ENCODE measurements around the gene TEAD3.

DNA sequence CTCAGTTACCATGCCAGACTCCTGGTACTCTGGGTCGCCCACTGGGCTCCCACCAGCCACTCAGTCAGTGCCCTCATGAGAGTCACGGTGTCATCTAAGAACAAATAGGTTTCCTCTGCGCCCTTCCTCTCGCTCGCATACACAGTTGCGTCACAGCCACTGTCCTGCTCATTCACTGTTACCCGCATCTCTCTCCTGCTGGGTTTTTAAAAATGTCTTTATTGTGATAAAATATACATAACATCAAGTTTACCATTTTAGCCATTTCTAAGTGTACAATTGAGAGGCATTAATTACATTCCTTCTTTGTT, 4.0 kb downstream of the TEAD3 start:
- TF ChIP-seq USF2 (CRISPR knock-in tag; IDR thresholded peaks at IDR 0.05): no peak
- TF ChIP-seq, protein P1, sequence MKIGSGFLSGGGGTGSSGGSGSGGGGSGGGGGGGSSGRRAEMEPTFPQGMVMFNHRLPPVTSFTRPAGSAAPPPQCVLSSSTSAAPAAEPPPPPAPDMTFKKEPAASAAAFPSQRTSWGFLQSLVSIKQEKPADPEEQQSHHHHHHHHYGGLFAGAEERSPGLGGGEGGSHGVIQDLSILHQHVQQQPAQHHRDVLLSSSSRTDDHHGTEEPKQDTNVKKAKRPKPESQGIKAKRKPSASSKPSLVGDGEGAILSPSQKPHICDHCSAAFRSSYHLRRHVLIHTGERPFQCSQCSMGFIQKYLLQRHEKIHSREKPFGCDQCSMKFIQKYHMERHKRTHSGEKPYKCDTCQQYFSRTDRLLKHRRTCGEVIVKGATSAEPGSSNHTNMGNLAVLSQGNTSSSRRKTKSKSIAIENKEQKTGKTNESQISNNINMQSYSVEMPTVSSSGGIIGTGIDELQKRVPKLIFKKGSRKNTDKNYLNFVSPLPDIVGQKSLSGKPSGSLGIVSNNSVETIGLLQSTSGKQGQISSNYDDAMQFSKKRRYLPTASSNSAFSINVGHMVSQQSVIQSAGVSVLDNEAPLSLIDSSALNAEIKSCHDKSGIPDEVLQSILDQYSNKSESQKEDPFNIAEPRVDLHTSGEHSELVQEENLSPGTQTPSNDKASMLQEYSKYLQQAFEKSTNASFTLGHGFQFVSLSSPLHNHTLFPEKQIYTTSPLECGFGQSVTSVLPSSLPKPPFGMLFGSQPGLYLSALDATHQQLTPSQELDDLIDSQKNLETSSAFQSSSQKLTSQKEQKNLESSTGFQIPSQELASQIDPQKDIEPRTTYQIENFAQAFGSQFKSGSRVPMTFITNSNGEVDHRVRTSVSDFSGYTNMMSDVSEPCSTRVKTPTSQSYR (CRISPR knock-in tag; IDR thresholded peaks at IDR 0.05): no peak
- TF ChIP-seq ZNF138 (CRISPR knock-in tag; conservative IDR thresholded peaks at IDR 0.05): no peak
- TF ChIP-seq ZNF263 (CRISPR knock-in tag; IDR thresholded peaks at IDR 0.05; ENCODE audit: low read depth): no peak
- no peak for TF ChIP-seq PREB (CRISPR knock-in tag; IDR thresholded peaks at IDR 0.05; ENCODE audit: borderline replicate concordance)
- TF ChIP-seq ZNF512 (CRISPR knock-in tag; IDR thresholded peaks at IDR 0.05; ENCODE audit: borderline replicate concordance): no peak
- TF ChIP-seq CTCF (IDR thresholded peaks at IDR 0.05): no peak
- TF ChIP-seq ETV6 (CRISPR knock-in tag; IDR thresholded peaks at IDR 0.05): no peak
- TF ChIP-seq GABPB1 (CRISPR knock-in tag; IDR thresholded peaks at IDR 0.05): no peak
- TF ChIP-seq RORB (CRISPR knock-in tag; IDR thresholded peaks at IDR 0.05): no peak
- no peak for TF ChIP-seq ARID4B (CRISPR knock-in tag; IDR thresholded peaks at IDR 0.05; ENCODE audit: borderline replicate concordance)

All from WTC11 (cell line).